ENCODE data around the gene TRPV4.

DNA sequence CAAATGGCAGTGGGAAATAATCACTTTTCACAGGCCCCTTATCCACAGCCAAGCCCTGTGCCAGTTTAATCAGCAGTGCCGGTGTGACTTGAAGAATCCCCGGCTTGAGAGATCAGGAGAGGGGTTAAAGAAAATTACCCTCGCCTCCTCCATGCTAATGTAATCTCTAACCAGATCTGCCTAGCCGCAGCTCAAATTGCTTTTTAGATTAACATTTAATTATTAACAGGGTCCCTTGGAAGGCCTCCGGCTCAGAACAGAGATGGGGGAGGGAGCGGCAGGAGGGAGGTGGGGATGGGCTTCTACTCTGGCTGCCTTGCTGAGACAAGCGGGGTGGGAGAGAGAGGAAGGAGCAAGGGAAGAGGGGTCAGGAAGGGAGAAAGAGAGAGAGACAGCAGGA lies 95.6 kb downstream of the TRPV4 start:
- TF ChIP-seq CBFB (CRISPR knock-in tag; IDR thresholded peaks at IDR 0.05) (no peak), NFE2L1 (tag; IDR thresholded peaks at IDR 0.05; ENCODE audit: borderline replicate concordance, low read depth) (no peak)
